Measurements from ENCODE around the gene SDK1.

SDK1 gene

GRCh38 chr7:3606436-3606835, 305.4 kb downstream of the SDK1 start:
- no peak for DNase-seq

- no peak for DNase-seq
Measured at GRCh38 chr7:3607847-3608246, 306.8 kb downstream of the SDK1 start.

GRCh38 chr7:3616306-3616705, 315.3 kb downstream of the SDK1 start:
- peak; percentile 17 for DNase-seq

- no peak for DNase-seq
Measured at GRCh38 chr7:3630081-3630480, 329.0 kb downstream of the SDK1 start.

- DNase-seq: no peak
Measured at GRCh38 chr7:3634396-3634795, 333.3 kb downstream of the SDK1 start.

- DNase-seq: no peak
Measured at GRCh38 chr7:3636131-3636860, 335.2 kb downstream of the SDK1 start.

GRCh38 chr7:3639253-3639652, 338.2 kb downstream of the SDK1 start:
- DNase-seq: no peak

GRCh38 chr7:3641582-3641981, 340.5 kb downstream of the SDK1 start:
- DNase-seq: no peak

GRCh38 chr7:3643091-3643490, 342.0 kb downstream of the SDK1 start:
- DNase-seq: no peak

GRCh38 chr7:3648276-3648675, 347.2 kb downstream of the SDK1 start:
- no peak for DNase-seq

GRCh38 chr7:3649250-3649649, 348.2 kb downstream of the SDK1 start:
- DNase-seq: no peak

GRCh38 chr7:3649678-3650440, 348.8 kb downstream of the SDK1 start:
- no peak for DNase-seq

GRCh38 chr7:3650844-3651243, 349.8 kb downstream of the SDK1 start:
- DNase-seq: no peak

- DNase-seq: no peak
Measured at GRCh38 chr7:3655635-3656034, 354.6 kb downstream of the SDK1 start.

- no peak for DNase-seq
Measured at GRCh38 chr7:3657206-3657605, 356.2 kb downstream of the SDK1 start.

- no peak for DNase-seq
Measured at GRCh38 chr7:3668743-3669142, 367.7 kb downstream of the SDK1 start.

GRCh38 chr7:3670898-3671297, 369.8 kb downstream of the SDK1 start:
- no peak for DNase-seq

GRCh38 chr7:3673524-3673923, 372.5 kb downstream of the SDK1 start:
- DNase-seq: no peak

- DNase-seq: no peak
Measured at GRCh38 chr7:3678314-3678810, 377.3 kb downstream of the SDK1 start.

GRCh38 chr7:3682028-3682710, 381.1 kb downstream of the SDK1 start:
- no peak for DNase-seq

- no peak for DNase-seq
Measured at GRCh38 chr7:3683546-3684539, 382.8 kb downstream of the SDK1 start.

GRCh38 chr7:3688071-3688470, 387.0 kb downstream of the SDK1 start:
- no peak for DNase-seq

Measured in NCI-H2081 treated with DMSO at 0.1 percent for 48 hours (cell line).